Activated naive CD4-positive, alpha-beta T cell treated with anti-CD3 and anti-CD28 coated beads, Interleukin-2, amount 10 ng/mL, durations not matched to agents 7 days and 5 days (primary cell): ENCODE data around the gene TSHZ3.
A peak's percentile ranks its signal among the peaks of the same experiment; 100 is the strongest.

Experiments
- CTCF ChIA-PET: fragments of 350-600 bp; sonication (Branson Sonifier 250); formaldehyde crosslinking; loops from one replicate; lab custom pipeline; 2021; ENCODE audit warnings: antibody characterized with exemption; lab: Charles Lee
- DNase-seq: peaks from one replicate; pipeline ENCODE4 v3.0.0-alpha.2; 2020
- H3K27ac Mint-ChIP-seq: one replicate; pipeline ENCODE4 v1.8.0; 2021; ENCODE audit warnings: mild to moderate bottlenecking, moderate library complexity, mixed read lengths
- H3K27me3 Mint-ChIP-seq: one replicate; pipeline ENCODE4 v1.8.0; 2021; ENCODE audit warnings: mild to moderate bottlenecking, mixed read lengths
- H3K36me3 Mint-ChIP-seq: one replicate; pipeline ENCODE4 v1.8.0; 2021; ENCODE audit warnings: mixed read lengths
- H3K4me1 Mint-ChIP-seq: one replicate; pipeline ENCODE4 v1.8.0; 2021; ENCODE audit warnings: mixed read lengths
- H3K4me3 Mint-ChIP-seq: one replicate; pipeline ENCODE4 v1.8.0; 2021; ENCODE audit warnings: mild to moderate bottlenecking, moderate library complexity, mixed read lengths
- H3K9me3 Mint-ChIP-seq: one replicate; pipeline ENCODE4 v1.8.0; 2021; ENCODE audit warnings: mixed read lengths

The TSHZ3 gene

DNA sequence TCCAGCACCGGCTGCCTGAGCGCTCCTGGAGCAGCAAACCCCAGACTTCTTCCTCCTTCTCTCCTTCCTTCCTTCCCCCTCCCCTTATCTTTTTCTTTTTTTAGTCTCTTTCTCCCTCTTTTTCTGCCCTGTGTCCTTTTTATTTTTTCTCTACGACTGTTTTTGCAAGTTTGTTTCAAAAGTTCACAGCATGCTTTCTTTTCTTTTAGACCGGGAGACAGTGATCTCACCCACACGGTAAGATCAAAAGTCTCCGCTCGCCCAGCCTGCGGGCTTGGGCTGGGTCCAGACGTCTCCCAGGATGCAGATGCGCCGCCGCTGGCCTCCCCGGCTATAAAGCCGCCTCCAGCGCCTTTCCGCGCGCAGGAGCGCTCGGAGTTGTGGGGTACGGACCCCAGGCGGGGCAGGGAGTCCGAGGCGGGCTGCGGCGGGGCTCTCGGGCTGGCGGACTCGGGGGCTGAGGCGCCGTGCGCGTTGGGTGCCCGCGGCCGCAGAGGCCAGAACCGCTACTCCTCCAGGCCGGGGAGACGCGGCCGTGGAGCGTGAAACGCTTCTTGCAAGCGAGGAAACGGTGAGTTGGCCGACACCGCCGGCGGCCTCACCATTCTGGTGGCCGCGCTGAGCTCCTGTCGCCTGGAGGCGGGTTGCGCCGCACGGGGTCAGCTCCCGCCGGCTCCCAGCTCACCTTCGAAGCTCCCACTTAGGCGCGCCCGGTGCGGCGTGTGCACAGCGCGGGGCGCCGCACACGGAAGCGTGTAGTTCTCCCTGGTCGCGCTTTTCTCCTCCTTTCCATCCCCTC is 2.0 kb upstream of the TSHZ3 start:
- peak overlapping the region; percentile 81 for H3K4me3 Mint-ChIP-seq
- H3K27me3 Mint-ChIP-seq, result peaks cover 94% of the 10 kb centered on the region
- peaks cover 35% of the 10 kb centered on the region for H3K4me1 Mint-ChIP-seq

GRCh38 chr19:31350693-31351055 is 1.4 kb upstream of the TSHZ3 start:
- CTCF ChIA-PET, result no interaction called here
- H3K36me3 Mint-ChIP-seq, result peaks cover 2% of the 10 kb centered on the region
- no peak overlapping the region for H3K27ac Mint-ChIP-seq
- H3K4me1 Mint-ChIP-seq, result peaks cover 34% of the 10 kb centered on the region
- H3K27me3 Mint-ChIP-seq, result peaks cover 94% of the 10 kb centered on the region
- H3K9me3 Mint-ChIP-seq, result no peaks in the 10 kb centered on the region
- peak; percentile 46 for DNase-seq
- H3K4me3 Mint-ChIP-seq, result peak overlapping the region; percentile 81

More for the DNA sequence above, 2.0 kb upstream of the TSHZ3 start:
- CTCF ChIA-PET, result no interaction called here
- H3K36me3 Mint-ChIP-seq, result peaks cover 2% of the 10 kb centered on the region
- no peak for DNase-seq
- H3K9me3 Mint-ChIP-seq, result no peaks in the 10 kb centered on the region
- peak overlapping the region; percentile 51 for H3K27ac Mint-ChIP-seq

DNA sequence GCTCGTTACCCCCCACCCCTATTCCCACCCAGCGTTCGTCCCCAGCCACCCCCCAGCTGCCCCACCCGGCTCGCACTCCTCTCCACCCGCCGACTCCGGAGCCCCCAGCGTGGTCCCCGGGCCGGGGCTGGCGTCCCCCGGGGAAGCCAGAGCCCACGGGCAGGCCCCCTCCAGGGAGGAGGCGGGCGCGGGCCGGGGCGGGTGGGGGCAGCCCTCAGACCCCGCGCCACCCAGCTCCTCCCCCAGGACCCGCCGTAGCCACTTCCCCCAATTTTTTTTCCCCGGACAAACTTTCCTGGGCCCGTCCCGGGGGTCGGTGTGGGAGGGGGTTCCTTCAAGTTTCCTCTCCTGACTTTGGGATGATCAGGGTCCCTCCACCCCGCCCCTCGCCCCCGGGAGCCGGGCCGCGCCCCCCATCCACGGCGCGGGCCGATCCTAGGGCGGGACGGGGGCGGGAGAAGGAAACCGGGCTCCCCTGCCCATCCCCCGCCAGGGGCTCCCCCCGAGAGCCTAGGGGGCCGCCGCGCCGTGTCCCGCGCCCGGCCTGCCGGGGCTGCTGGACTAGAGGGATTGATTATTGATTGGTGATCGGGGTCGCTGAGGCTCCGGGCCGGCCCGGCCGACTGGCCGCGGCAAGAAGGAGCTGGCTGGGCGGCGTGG is 927 bp upstream of the TSHZ3 start:
- peaks cover 94% of the 10 kb centered on the region for H3K27me3 Mint-ChIP-seq
- H3K9me3 Mint-ChIP-seq, result no peaks in the 10 kb centered on the region
- CTCF ChIA-PET, result interaction anchor here (0.6 kb wide), 1 partner anchor 183 kb away, joined by 4 read pairs; no protein-coding TSS in a partner anchor
- H3K36me3 Mint-ChIP-seq, result peaks cover 2% of the 10 kb centered on the region
- H3K4me3 Mint-ChIP-seq, result peak overlapping the region; percentile 56
- no peak for DNase-seq
- H3K4me1 Mint-ChIP-seq, result peaks cover 34% of the 10 kb centered on the region
- no peak overlapping the region for H3K27ac Mint-ChIP-seq

GRCh38 chr19:31348481-31349159 is 616 bp downstream of the TSHZ3 start:
- H3K36me3 Mint-ChIP-seq, result peaks cover 2% of the 10 kb centered on the region
- CTCF ChIA-PET, result no interaction called here
- peaks cover 94% of the 10 kb centered on the region for H3K27me3 Mint-ChIP-seq

DNA sequence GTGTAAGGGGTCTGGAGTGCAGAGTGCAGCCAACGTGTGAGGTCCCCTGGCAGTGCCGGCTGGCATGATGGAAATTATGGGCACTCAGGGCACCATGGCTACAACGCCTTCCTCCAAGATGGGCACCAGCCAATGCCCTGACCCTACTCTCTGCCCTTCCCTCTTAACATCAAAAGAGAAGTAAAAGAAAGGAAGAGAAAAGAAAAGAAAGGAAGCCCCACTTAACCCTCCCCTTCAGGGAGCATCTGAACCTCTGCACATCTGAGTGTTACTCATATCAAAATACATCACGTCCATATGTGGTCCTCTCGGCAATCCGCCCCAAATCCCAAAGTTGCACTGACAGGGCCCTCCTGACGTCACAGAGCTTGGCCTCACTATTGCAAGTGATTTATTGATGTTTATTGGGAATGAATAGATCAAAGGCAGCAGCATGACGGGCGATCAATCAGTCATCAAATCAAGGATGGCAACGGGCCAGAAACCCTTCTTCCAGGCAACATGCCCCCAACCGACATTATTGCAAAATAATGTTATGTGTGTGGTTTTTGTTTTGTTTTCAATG is 1.3 kb downstream of the TSHZ3 start:
- Mint-ChIP-seq H3K9me3 (no peaks in the 10 kb centered on the region), H3K4me3 (peak overlapping the region; percentile 75), H3K27me3 (peaks cover 90% of the 10 kb centered on the region), H3K36me3 (peaks cover 2% of the 10 kb centered on the region), H3K27ac (no peak overlapping the region), H3K4me1 (peaks cover 26% of the 10 kb centered on the region)
- CTCF ChIA-PET, result no interaction called here
- DNase-seq, result no peak

More at GRCh38 chr19:31348481-31349159, 616 bp downstream of the TSHZ3 start:
- no peak overlapping the region for H3K27ac Mint-ChIP-seq
- peak; percentile 28 for DNase-seq
- H3K4me1 Mint-ChIP-seq, result peaks cover 29% of the 10 kb centered on the region
- H3K4me3 Mint-ChIP-seq, result peak overlapping the region; percentile 75
- H3K9me3 Mint-ChIP-seq, result no peaks in the 10 kb centered on the region

- Mint-ChIP-seq H3K4me1 (peaks cover 22% of the 10 kb centered on the region), H3K36me3 (peaks cover 2% of the 10 kb centered on the region), H3K4me3 (peak overlapping the region; percentile 75), H3K27ac (no peak overlapping the region), H3K27me3 (peaks cover 88% of the 10 kb centered on the region), H3K9me3 (no peaks in the 10 kb centered on the region)
- CTCF ChIA-PET, result no interaction called here
- DNase-seq, result no peak
These were observed 1.9 kb downstream of the TSHZ3 start for GRCh38 chr19:31347354-31347753.

DNA sequence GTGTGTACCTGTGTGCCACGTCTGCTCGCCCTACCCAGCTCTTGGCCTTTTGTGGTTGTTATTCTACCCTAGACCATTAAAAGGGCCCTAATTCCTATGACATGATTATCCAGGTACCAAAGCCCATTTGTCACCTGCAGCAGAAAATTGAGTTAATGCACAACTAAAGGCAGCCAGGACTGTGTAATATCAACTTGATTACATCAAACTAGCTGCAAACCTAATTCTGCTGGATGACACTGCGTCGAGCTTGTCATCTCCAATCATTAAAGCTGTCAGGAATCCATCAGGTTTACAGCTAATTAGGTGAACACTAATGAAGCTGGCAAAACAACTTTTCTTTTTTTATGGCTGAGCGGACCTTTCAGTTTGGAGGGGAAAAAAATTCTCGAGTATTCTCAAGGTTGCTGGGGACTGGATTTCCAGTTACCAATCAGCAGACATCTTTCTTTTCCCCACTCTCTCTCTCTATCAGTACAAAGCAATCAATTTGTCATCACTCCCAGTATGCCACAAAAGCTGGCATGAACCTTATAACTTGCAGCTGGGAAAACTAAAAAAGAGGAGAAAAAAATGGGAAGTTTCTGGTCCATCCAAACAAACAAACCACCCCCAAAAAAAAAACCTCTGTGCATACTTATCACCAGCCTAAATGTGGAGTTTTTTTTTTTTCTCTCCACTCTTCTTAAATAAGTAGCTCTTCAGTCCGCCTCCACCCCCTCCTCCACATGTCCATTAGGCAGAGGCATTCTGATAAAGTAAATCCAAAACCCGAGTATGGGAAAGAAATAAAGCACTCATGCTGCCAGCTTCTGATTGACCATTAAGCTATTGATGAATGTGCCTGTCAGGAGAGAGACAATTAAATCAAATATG is 2.8 kb downstream of the TSHZ3 start:
- H3K4me3 Mint-ChIP-seq, result no peak overlapping the region
- CTCF ChIA-PET, result interaction anchor here (1.4 kb wide), 1 partner anchor 680 kb away, joined by 3 read pairs; no protein-coding TSS in a partner anchor
- H3K36me3 Mint-ChIP-seq, result peaks cover 2% of the 10 kb centered on the region
- no peaks in the 10 kb centered on the region for H3K9me3 Mint-ChIP-seq
- H3K27me3 Mint-ChIP-seq, result peaks cover 82% of the 10 kb centered on the region
- H3K4me1 Mint-ChIP-seq, result peaks cover 21% of the 10 kb centered on the region
- no peak overlapping the region for H3K27ac Mint-ChIP-seq
- DNase-seq, result no peak

DNA sequence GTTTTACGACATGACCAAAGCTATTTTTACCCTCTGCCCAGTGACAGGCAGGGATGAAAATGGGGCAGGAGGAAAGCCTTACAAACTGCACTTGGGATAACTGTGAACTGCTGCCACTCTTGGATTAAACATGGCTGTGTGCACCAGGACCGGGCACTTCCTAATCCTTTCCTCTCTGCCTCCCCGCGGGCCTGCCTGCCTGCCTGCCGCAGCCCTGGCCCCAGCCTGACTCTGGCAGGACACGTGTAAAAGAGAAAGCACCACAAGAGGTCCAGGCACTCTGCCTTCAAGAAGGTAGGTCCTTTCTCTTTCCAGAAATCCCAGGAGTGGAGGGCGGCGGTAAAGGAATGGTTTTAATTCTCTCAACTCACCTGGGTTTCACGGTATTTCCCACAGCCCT is 4.8 kb downstream of the TSHZ3 start:
- peaks cover 84% of the 10 kb centered on the region for H3K27me3 Mint-ChIP-seq
- H3K4me3 Mint-ChIP-seq, result no peak overlapping the region
- no peaks in the 10 kb centered on the region for H3K36me3 Mint-ChIP-seq
- H3K9me3 Mint-ChIP-seq, result no peaks in the 10 kb centered on the region
- no peak overlapping the region for H3K27ac Mint-ChIP-seq
- no peak for DNase-seq
- CTCF ChIA-PET, result no interaction called here
- H3K4me1 Mint-ChIP-seq, result peaks cover 36% of the 10 kb centered on the region

DNA sequence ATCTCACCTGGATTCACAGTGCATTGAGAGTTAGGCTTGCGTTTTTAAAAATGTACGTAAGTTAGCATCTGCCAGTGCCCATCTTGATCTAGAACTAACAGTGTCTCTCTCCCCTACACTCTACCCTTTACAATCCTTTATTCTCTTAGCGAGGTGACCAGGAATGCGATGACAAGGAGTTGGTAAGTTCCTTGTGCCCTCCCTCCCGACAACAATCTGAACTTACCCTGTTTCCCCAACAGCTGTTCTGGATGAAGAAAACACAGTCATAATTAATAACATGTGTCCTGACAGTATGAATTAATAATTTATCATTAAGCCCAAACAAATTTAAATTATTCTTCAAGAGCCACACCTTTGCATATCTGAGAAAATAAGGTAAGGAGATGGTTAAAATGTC is 6.3 kb downstream of the TSHZ3 start:
- Mint-ChIP-seq H3K27me3 (peaks cover 84% of the 10 kb centered on the region), H3K27ac (no peak overlapping the region), H3K4me3 (no peak overlapping the region), H3K36me3 (no peaks in the 10 kb centered on the region), H3K9me3 (no peaks in the 10 kb centered on the region), H3K4me1 (peaks cover 39% of the 10 kb centered on the region)
- CTCF ChIA-PET, result no interaction called here
- DNase-seq, result no peak

DNA sequence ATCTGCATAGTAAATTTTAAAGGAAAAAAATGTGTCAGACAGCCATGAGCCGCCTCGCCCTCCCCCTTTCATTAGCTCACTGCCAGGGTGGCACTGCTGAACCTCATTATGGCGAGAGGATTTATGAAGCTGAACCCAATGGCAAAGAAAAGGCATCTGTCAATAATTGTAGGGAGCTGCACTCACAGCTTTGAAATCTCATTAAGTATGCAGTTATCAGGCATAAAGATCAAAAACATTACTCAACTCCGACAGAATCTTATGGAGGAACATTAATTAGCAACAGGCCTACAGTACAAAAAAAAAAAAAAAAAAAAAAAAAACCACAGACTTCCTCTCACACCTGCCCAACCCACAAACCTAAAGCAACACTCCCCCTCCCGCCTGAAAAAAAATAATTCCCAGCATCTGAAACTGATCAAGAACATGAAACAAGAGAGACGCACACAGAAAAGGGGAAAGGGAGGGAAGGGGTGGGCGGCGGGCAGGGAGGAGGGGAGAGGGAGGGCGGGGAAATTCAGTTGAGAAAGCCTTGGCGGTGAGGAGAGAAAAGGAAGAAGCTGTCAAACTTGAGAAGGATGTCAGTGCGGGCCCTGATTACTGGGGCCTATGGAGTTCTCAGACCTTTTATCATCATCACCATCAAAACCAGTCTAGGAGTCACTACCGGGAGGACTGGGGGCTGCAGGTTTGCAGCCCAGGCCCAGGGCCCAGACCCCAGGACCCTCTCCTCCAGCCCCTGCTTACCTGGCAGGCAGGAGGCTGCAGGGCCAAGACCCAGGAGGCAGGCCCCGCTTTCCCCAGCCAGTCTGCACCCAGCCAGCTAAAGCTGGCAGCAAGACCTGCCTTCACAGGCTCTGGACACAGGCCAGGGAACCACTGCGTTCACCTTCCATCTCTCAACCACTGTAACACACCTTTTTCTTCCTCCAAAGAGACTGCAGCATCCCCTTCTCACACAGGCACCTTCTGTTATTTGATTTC is 8.9 kb downstream of the TSHZ3 start:
- CTCF ChIA-PET, result no interaction called here
- H3K27ac Mint-ChIP-seq, result peak overlapping the region; percentile 39
- no peaks in the 10 kb centered on the region for H3K36me3 Mint-ChIP-seq
- H3K9me3 Mint-ChIP-seq, result no peaks in the 10 kb centered on the region
- H3K4me3 Mint-ChIP-seq, result peak overlapping the region; percentile 17
- peak; percentile 47 for DNase-seq
- peaks cover 31% of the 10 kb centered on the region for H3K4me1 Mint-ChIP-seq
- H3K27me3 Mint-ChIP-seq, result peaks cover 82% of the 10 kb centered on the region

DNA sequence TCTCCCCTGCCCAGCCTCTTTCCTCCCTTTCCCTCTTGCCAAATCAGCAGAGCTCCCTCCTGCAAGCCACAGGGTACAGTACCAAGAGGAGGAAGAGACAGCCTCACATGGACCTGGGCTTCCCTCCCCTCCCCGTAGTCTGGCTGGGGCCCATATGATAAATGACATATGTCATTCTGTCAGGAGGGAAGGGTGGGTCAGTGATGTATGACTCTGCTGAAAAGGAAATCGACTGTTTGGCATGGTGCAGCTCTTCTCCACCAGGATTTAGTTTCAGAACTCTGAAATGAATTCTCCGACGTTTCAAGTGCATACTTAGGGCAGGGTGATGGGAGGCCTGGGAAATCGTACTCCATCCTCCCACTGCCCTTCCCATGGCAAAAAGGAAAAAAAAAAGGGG is 9.8 kb downstream of the TSHZ3 start:
- CTCF ChIA-PET, result no interaction called here
- peaks cover 31% of the 10 kb centered on the region for H3K4me1 Mint-ChIP-seq
- H3K36me3 Mint-ChIP-seq, result no peaks in the 10 kb centered on the region
- H3K27ac Mint-ChIP-seq, result no peak overlapping the region
- H3K9me3 Mint-ChIP-seq, result no peaks in the 10 kb centered on the region
- H3K4me3 Mint-ChIP-seq, result no peak overlapping the region
- H3K27me3 Mint-ChIP-seq, result peaks cover 81% of the 10 kb centered on the region
- DNase-seq, result no peak

DNA sequence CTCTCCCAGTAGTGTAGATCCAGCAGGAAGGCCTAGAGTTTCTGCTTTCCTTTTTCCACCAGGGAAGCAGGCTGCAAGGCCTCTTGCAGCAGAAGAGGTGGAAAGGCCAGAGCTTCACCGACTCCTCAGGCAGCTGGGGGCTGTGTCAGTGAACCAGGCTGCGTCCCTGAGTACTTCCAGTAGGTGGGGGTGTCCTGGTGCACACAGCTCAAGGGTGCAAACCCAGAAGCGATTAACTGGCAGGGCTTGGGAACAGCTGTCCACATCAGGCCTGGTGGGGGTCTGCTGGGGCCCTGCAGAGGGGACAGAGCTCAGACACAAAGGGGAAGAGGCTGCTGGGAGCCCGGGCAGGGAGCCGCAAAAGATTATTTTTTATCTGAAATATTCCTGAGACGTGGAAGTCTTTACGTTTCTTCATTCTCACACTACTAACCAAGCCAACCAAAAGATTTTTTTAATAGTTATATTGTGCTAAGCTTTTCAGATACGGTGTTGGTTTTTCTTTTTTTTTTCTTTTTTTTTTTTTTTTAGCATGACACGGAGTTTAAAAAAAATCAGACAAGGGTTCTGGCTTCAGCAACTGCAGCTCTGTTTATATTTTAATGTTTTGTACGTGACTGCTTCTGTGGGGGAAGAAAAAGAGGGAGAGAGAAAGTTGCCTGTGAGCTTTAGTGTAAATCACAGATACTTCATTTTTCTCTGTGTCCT is 11.0 kb downstream of the TSHZ3 start:
- Mint-ChIP-seq H3K27ac (no peak overlapping the region), H3K4me3 (no peak overlapping the region), H3K36me3 (no peaks in the 10 kb centered on the region), H3K27me3 (peaks cover 72% of the 10 kb centered on the region), H3K9me3 (no peaks in the 10 kb centered on the region), H3K4me1 (peaks cover 31% of the 10 kb centered on the region)
- CTCF ChIA-PET, result interaction anchor here (0.8 to 1.1 kb wide), 2 partner anchors 17 to 20 kb away, joined by 3 to 4 read pairs; no protein-coding TSS in a partner anchor
- peak; percentile 54 for DNase-seq
